Panc1 (cell line): Measurements from ENCODE around the gene CIAO1. TPM values are rescaled to one million over a fixed set of nuclear protein-coding genes. Genes with fewer than 3 reads are reported as not detected.

ENCODE experiments used
- ATAC-seq: fragments of 200-7000 bp; cut with Tn5 transposase; 2 replicates; pipeline ENCODE4 v1.9.1; 2020; ENCODE audit warnings: mild to moderate bottlenecking, moderate library complexity
- BruUV-seq: library from RNA; stranded (reverse); fragments of 400-500 nt; replicated peaks from 2 replicates; lab custom pipeline; 2021; lab: Mats Ljungman, UMichigan
- CTCF ChIA-PET: fragments of 300-600 bp; sonication (Branson Sonifier 250); formaldehyde crosslinking; loops from one replicate; lab custom pipeline; 2022; ENCODE audit warnings: antibody characterized with exemption; lab: Charles Lee
- POLR2A ChIA-PET: fragments of 300-600 bp; sonication (Branson Sonifier 250); formaldehyde crosslinking; loops from one replicate; lab custom pipeline; 2022; ENCODE audit warnings: antibody characterized with exemption; lab: Charles Lee
- DNase-seq: peaks from one replicate; pipeline ENCODE4 v3.0.0-alpha.2; 2010; ENCODE audit warnings: low read depth, low spot score
- H3K27ac ChIP-seq: 2 replicates; pipeline ENCODE4 v1.5.1; 2011; ENCODE audit warnings: mild to moderate bottlenecking, low read length, inconsistent platforms
- H3K27me3 ChIP-seq: fragments of 200-500 bp; sonication (Bioruptor generic); 2 replicates; pipeline ENCODE4 v1.6.0; 2014; ENCODE audit warnings: low read length, inconsistent platforms; ENCODE audit not compliant: control insufficient read depth, insufficient read depth
- H3K36me3 ChIP-seq: fragments of 200-500 bp; sonication (Bioruptor generic); 2 replicates; pipeline ENCODE4 v1.5.1; 2014; ENCODE audit warnings: inconsistent platforms, mild to moderate bottlenecking, low read length, moderate library complexity; ENCODE audit not compliant: control insufficient read depth, insufficient read depth
- H3K4me1 ChIP-seq: 2 replicates; pipeline ENCODE4 v1.5.1; 2011; ENCODE audit warnings: inconsistent platforms, mild to moderate bottlenecking, low read length, moderate library complexity; ENCODE audit not compliant: control insufficient read depth, insufficient read depth
- H3K4me3 ChIP-seq, 2 experiments: 2 replicates each; pipeline ENCODE4 v1.5.1; 2011 to 2012; ENCODE audit warnings: low read depth in 2 of 2, low read length in 2 of 2, mild to moderate bottlenecking in 2 of 2, inconsistent platforms in 1 of 2, moderate library complexity in 1 of 2
- H3K9me3 ChIP-seq: fragments of 200-500 bp; sonication (Bioruptor generic); 2 replicates; pipeline ENCODE4 v1.5.1; 2014; ENCODE audit warnings: low read depth, mild to moderate bottlenecking, inconsistent platforms, low read length, moderate library complexity; ENCODE audit not compliant: control insufficient read depth, insufficient read depth
- CTCF ChIP-seq: fragments of 450-650 bp; IDR thresholded peaks from 2 replicates; pipeline ENCODE4 v1.5.1; 2017; ENCODE audit warnings: mild to moderate bottlenecking
- POLR2AphosphoS5 ChIP-seq: IDR thresholded peaks from 2 replicates; pipeline ENCODE4 v1.6.1; 2012; ENCODE audit warnings: mild to moderate bottlenecking, low read depth, low read length, moderate library complexity
- REST ChIP-seq, 2 experiments: IDR thresholded peaks; 2 replicates each; pipeline ENCODE4 v1.6.1; 2011 to 2012; ENCODE audit warnings: low read depth in 2 of 2, control low read depth in 1 of 2, low read length in 1 of 2, mild to moderate bottlenecking in 1 of 2, moderate library complexity in 1 of 2; ENCODE audit not compliant: insufficient read depth in 1 of 2
- SIN3A ChIP-seq: IDR thresholded peaks from 2 replicates; pipeline ENCODE4 v1.6.1; 2012; ENCODE audit warnings: low read depth, mild to moderate bottlenecking, low read length, moderate library complexity, borderline replicate concordance; ENCODE audit not compliant: insufficient read depth
- TCF7L2 ChIP-seq: IDR thresholded peaks from 2 replicates; pipeline ENCODE4 v1.6.1; 2011; ENCODE audit warnings: mild to moderate bottlenecking, low read depth, low read length, inconsistent platforms
- in situ Hi-C: cut with HindIII; loops from 2 replicates; pipeline ENCODE4 v1.10.0; 2016; ENCODE audit warnings: low sequenced_read_pairs, low pct_unique_long_range_greater_than_20kb
- intact Hi-C: fragments of 100-400 bp; cut with micrococcal nuclease; formaldehyde crosslinking; loops from one replicate; pipeline ENCODE4 v1.10.0; 2022; ENCODE audit not compliant: unreplicated experiment
- total RNA-seq: library from RNA; stranded (reverse); gene quantifications from one replicate; pipeline ENCODE4 v1.2.1, GENCODE V29; 2021; ENCODE audit not compliant: unreplicated experiment

CIAO1 gene
- total RNA-seq, 1 experiment from 2014 or later, result 85.5 TPM

- no peaks in the 10 kb centered on the region for H3K27me3 ChIP-seq
- in situ Hi-C loops, result no loop called here
- H3K27ac ChIP-seq, result no peak overlapping the region
- ChIA-PET POLR2A (no interaction called here), CTCF (no interaction called here)
- DNase-seq (no peak), ATAC-seq (no peak)
- no peak for TF ChIP-seq TCF7L2
- no peak for TF ChIP-seq REST (IDR thresholded peaks at IDR 0.05; ENCODE audit: insufficient read depth in 1 of 2, low read depth in 2 of 2, low read length in 1 of 2)
- no peak for TF ChIP-seq CTCF
- TF ChIP-seq SIN3A, result no peak
- TF ChIP-seq POLR2AphosphoS5, result no peak
- no peaks in the 10 kb centered on the region for H3K36me3 ChIP-seq
- H3K4me1 ChIP-seq, result no peaks in the 10 kb centered on the region
- H3K9me3 ChIP-seq, result no peaks in the 10 kb centered on the region
- BruUV-seq, result no TSS peak
- intact Hi-C loops, result no loop called here
- no peak overlapping the region for H3K4me3 ChIP-seq
These were observed 32.6 kb upstream of the CIAO1 start for GRCh38 chr2:96233436-96233835.

GRCh38 chr2:96233880-96234316 is 32.1 kb upstream of the CIAO1 start:
- H3K27me3 ChIP-seq, result no peaks in the 10 kb centered on the region
- BruUV-seq, result no TSS peak
- in situ Hi-C loops, result no loop called here
- no peak overlapping the region for H3K27ac ChIP-seq
- H3K36me3 ChIP-seq, result no peaks in the 10 kb centered on the region
- intact Hi-C loops, result no loop called here
- no peak for ATAC-seq
- no peak for DNase-seq
- H3K4me3 ChIP-seq, result no peak overlapping the region
- H3K4me1 ChIP-seq, result no peaks in the 10 kb centered on the region
- ChIA-PET CTCF (no interaction called here), POLR2A (no interaction called here)
- H3K9me3 ChIP-seq, result no peaks in the 10 kb centered on the region
- TF ChIP-seq SIN3A (no peak), CTCF (no peak), REST (IDR thresholded peaks at IDR 0.05; ENCODE audit: insufficient read depth in 1 of 2, low read depth in 2 of 2, low read length in 1 of 2) (no peak), POLR2AphosphoS5 (no peak)
